BLaER1 treated with 17β-estradiol and CSF1 and Interleukin-3, amounts not matched to agents 10 nM and 100 nM (cell line): ENCODE results near the gene KCNN1.
"Not testable (repeated sequence)": the region's sequence is repeated elsewhere in the genome, so short reads cannot be mapped to it uniquely, and the experiment has no call there.

ENCODE experiments used
- H3K27ac ChIP-seq, 11 experiments: shearing (Covaris generic); formaldehyde crosslinking; 2 replicates each; pipeline ENCODE4 v1.8.1; 2022
- H3K27me3 ChIP-seq, 11 experiments: shearing (Covaris generic); formaldehyde crosslinking; 2 replicates each; pipeline ENCODE4 v1.8.1; 2022
- H3K36me3 ChIP-seq, 11 experiments: shearing (Covaris generic); formaldehyde crosslinking; 2 replicates each; pipeline ENCODE4 v1.8.1; 2022
- H3K4me1 ChIP-seq, 10 experiments: shearing (Covaris generic); formaldehyde crosslinking; 2 replicates each; pipeline ENCODE4 v1.8.1; 2022
- H3K4me2 ChIP-seq, 11 experiments: shearing (Covaris generic); formaldehyde crosslinking; 2 replicates each; pipeline ENCODE4 v1.8.1; 2022
- H3K4me3 ChIP-seq, 10 experiments: shearing (Covaris generic); formaldehyde crosslinking; 2 replicates each; pipeline ENCODE4 v1.8.1; 2022
- H3K9ac ChIP-seq, 11 experiments: shearing (Covaris generic); formaldehyde crosslinking; 2 replicates each; pipeline ENCODE4 v1.8.1; 2022
- H3K9me3 ChIP-seq, 11 experiments: shearing (Covaris generic); formaldehyde crosslinking; replicated peaks in 1 of 11; 2 replicates each; pipeline ENCODE4 v1.8.1; 2022
- H4K20me1 ChIP-seq, 11 experiments: shearing (Covaris generic); formaldehyde crosslinking; 2 replicates each; pipeline ENCODE4 v1.8.1; 2022
- Cebpa-rat ChIP-seq, 11 experiments: shearing (Covaris generic); IDR thresholded peaks; 2 replicates each; pipeline ENCODE4 v1.8.1; 2022

The KCNN1 gene

DNA sequence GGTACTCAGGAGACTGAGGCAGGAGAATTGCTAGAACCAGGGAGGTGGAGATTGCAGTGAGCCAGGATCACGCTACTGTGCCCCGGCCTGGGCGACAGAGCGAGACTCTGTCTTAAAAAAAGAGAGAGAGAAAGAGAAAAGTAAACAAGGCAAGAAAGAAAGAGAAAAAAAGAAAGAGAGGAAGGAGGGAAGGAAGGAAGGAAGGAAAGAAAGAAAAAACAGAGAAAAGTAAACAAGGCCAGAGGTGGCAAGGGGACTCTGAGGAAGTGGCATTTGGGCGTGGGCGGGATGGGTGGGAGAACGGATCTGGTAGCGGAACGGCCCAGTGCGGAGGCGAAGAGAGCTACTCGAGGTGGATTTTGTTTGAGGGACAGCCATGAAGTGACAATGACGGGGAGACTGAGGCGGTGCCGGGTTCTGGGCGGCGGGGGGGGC, 33.6 kb downstream of the KCNN1 start:
- peaks cover 16 to 30% (median 18%) of the 10 kb centered on the region in 11 experiments; a peak in 19 of 22 replicates for H4K20me1 ChIP-seq
- peak overlapping the region; percentile 68 to 94 (median 92) for H3K4me2 ChIP-seq
- H3K27ac ChIP-seq: peak overlapping the region; percentile 91 to 96 (median 95)
- H3K36me3 ChIP-seq: peaks cover 6 to 22% (median 16%) of the 10 kb centered on the region in 11 experiments; a peak in 20 of 22 replicates
- H3K9me3 ChIP-seq: peaks cover 0 to 1% (median 0%) of the 10 kb centered on the region in 11 experiments; a peak in 2 of 22 replicates
- H3K4me1 ChIP-seq: peaks cover 26 to 53% (median 36%) of the 10 kb centered on the region in 10 experiments
- H3K4me3 ChIP-seq: peak overlapping the region; percentile 78 to 97 (median 92); a peak in 19 of 20 replicates
- TF ChIP-seq Cebpa-rat (IDR thresholded peaks at IDR 0.05): no peak
- H3K9ac ChIP-seq: peak overlapping the region; percentile 86 to 95 (median 92)
- no peaks in the 10 kb centered on the region for H3K27me3 ChIP-seq

DNA sequence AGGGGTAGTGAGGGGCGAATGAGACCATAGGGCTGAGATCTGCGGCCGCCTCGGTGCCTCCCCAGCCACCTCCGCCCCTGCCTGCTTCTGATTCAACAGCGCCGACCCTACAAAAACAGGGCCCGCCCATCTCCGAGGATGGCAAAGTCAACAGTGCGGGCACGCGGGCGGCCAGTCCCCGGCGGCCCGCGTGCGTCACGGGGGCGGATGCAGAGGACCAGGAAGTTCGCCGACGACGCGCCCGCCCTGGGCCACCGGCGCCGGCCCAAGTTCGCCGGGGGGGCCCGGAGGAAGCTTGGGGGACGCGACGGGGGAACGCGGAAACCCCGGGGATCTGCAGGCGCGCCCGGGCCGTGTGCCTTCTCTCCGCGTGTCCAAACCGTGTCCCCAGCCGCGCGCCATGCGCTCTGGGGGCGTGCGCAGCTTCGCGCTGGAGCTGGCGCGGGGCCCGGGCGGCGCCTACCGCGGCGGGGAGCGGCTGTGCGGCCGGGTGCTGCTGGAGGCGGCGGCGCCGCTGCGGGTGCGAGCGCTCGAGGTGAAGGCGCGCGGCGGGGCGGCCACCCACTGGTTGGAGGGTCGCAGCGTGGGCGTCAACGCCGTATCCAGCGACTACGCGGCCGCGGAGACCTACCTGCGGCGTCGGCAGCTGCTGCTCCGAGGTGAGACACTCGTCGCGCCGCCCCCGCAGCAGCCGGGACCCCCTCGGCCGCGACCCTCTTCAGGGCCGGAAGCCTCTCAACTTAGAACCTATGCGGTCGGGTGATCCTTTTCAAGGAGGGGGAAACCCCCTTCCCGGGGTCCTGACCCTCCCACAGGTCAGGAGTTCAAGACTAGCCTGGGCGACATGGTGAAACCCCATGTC, 34.2 kb downstream of the KCNN1 start:
- Histone ChIP-seq H3K27ac (peak overlapping the region; percentile 91 to 96 (median 95)), H3K36me3 (peaks cover 6 to 25% (median 17%) of the 10 kb centered on the region in 11 experiments; a peak in 20 of 22 replicates), H3K9ac (peak overlapping the region; percentile 86 to 95 (median 92)), H3K4me3 (peak overlapping the region; percentile 78 to 97 (median 92)), H3K4me1 (peaks cover 26 to 53% (median 36%) of the 10 kb centered on the region in 10 experiments), H3K4me2 (peak overlapping the region; percentile 68 to 98 (median 93)), H3K9me3 (peaks cover 0 to 4% (median 0%) of the 10 kb centered on the region in 11 experiments; a peak in 4 of 22 replicates), H3K27me3 (no peaks in the 10 kb centered on the region), H4K20me1 (peaks cover 16 to 31% (median 18%) of the 10 kb centered on the region in 11 experiments; a peak in 19 of 22 replicates)
- TF ChIP-seq Cebpa-rat (IDR thresholded peaks at IDR 0.05): no peak

DNA sequence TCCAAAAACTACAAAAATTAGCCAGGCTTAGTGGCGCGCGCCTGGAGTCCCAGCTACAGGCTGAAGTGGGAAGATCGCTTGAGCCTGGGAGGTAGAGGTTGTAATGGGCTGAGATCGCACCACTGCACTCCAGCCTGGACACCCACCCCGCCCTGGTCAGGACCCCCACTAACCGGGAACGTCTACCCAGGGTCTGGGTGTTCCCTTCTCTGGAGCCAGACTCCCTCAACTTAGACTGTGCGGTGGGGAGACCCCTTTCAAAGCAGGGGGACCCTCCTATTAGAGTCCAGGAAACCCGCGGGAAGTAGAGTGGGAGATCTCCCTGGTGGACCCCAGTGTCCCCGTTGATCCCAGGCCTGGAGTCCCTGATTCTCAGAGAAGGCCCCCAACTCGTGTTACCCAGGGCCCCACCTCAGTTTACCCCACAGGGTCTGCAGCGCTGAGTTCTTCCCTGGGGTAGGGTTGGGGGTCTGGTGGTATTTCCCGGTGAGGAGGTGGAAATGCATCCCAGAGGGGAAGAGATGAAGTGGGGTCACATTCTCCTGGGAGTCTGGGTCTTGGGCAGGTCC, 35.0 kb downstream of the KCNN1 start:
- Histone ChIP-seq H3K4me1 (peaks cover 30 to 59% (median 41%) of the 10 kb centered on the region in 10 experiments), H4K20me1 (peaks cover 21 to 38% (median 25%) of the 10 kb centered on the region in 11 experiments; a peak in 20 of 22 replicates), H3K9ac (peak overlapping the region; percentile 86 to 95 (median 92)), H3K27me3 (no peaks in the 10 kb centered on the region), H3K4me2 (peak overlapping the region; percentile 68 to 98 (median 93)), H3K9me3 (peaks cover 0 to 5% (median 0%) of the 10 kb centered on the region in 11 experiments; a peak in 4 of 22 replicates), H3K27ac (peak overlapping the region; percentile 91 to 96 (median 95)), H3K4me3 (peak overlapping the region; percentile 78 to 97 (median 92)), H3K36me3 (peaks cover 6 to 31% (median 21%) of the 10 kb centered on the region in 11 experiments; a peak in 20 of 22 replicates)
- TF ChIP-seq Cebpa-rat (IDR thresholded peaks at IDR 0.05): no peak

DNA sequence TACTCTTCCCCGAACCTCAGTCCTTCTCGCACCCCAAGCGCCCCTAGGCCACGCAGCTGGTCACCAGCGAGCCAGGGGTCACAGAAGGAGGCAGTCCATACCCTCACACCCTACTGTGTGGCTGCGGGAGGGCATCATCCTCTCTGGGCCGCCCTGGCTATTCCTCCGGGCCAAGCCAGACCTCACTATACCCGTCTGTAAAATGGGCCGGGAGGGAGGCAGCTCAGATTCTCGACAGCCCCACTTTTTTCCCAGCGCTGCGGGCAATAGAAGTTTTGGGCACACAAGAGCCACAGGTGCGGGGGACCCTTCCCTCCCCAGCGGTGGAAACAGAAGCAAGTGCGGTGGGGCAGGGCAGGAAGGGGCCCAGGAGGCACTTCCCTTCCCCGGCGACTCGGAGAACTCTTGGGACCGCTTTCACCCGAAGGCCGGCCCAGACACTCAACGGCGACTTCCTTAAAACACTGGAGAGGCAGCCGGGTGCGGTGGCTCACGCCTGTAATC, 35.5 kb downstream of the KCNN1 start:
- Histone ChIP-seq H3K27me3 (no peaks in the 10 kb centered on the region), H3K4me1 (peaks cover 36 to 59% (median 41%) of the 10 kb centered on the region in 10 experiments), H3K36me3 (peaks cover 6 to 31% (median 21%) of the 10 kb centered on the region in 11 experiments; a peak in 20 of 22 replicates), H3K4me3 (peak overlapping the region; percentile 78 to 97 (median 92)), H3K27ac (peak overlapping the region; percentile 91 to 96 (median 95)), H3K9ac (peak overlapping the region; percentile 86 to 95 (median 92)), H3K4me2 (peak overlapping the region; percentile 68 to 98 (median 93)), H3K9me3 (peaks cover 0 to 5% (median 0%) of the 10 kb centered on the region in 11 experiments; a peak in 4 of 22 replicates), H4K20me1 (peaks cover 25 to 44% (median 31%) of the 10 kb centered on the region in 11 experiments; a peak in 21 of 22 replicates)
- no peak for TF ChIP-seq Cebpa-rat (IDR thresholded peaks at IDR 0.05)

DNA sequence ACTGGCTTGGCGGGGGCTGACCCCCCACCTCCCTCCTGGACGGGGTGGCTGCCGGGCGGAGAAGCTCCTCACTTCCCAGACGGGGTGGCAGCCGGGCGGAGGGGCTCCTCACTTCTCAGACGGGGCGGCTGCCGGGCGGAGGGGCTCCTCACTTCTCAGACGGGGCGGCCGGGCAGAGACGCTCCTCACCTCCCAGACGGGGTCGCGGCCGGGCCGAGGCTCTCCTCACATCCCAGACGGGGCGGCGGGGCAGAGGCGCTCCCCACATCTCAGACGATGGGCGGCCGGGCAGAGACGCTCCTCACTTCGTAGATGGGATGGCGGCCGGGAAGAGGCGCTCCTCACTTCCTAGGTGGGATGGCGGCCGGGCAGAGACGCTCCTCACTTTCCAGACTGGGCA, 38.8 kb downstream of the KCNN1 start:
- not testable (repeated sequence) for H3K9ac ChIP-seq, H3K27me3 ChIP-seq, H3K4me2 ChIP-seq, H3K4me3 ChIP-seq, H3K9me3 ChIP-seq, H3K27ac ChIP-seq
- Histone ChIP-seq H4K20me1 (peaks cover 50 to 77% (median 62%) of the 10 kb centered on the region in 11 experiments; a peak in 21 of 22 replicates), H3K4me1 (peaks cover 48 to 61% (median 54%) of the 10 kb centered on the region in 10 experiments), H3K36me3 (peaks cover 31 to 60% (median 46%) of the 10 kb centered on the region in 11 experiments)

DNA sequence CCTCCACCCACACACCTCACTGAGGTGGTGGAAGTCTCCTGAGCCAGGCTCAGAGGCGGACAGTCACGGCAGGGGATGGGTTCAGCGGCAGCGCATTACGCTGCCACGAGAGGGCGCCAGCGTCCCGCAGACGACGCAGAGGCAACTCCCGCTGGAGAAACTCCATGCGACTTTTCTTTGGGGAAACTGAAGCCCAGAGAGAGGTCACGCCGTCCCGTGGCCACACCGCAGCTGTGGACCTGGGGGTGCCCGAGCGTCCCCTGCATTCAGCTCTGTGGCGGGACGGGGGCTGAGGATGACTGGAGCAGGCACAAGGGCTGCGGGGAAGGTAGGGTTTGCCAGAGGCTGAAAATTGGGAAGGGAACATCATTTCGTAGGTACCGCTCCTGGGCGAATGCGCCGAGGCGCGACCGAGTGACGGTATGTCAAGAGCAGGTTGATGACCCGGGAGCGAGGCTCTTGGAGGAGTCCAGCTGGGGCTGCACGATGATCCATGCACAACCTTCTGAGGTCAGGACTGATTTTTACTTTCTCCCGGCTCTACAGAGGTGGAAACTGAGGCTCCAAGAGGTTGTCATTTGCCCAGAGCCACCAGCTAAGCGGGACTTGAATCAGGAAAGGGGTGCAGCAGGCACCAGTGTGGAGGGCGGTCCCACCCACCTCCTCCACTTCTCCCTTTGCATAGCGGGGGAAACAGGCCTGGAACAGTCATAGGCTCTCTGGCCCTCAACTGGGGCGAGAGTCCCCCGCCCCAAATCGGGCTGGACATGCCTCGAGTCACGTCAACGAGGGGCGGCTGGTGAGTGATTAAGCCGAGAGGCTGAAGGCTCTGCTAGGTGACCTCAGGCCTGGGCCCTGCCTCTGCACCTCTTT, 40.4 kb downstream of the KCNN1 start:
- Histone ChIP-seq H4K20me1 (peaks cover 42 to 80% (median 57%) of the 10 kb centered on the region in 11 experiments; a peak in 21 of 22 replicates), H3K4me2 (peak overlapping the region; percentile 72 to 99 (median 93)), H3K27ac (peak overlapping the region in 10 of 11 experiments; percentile 4 to 65 (median 51); a peak in 18 of 22 replicates), H3K4me1 (peaks cover 43 to 67% (median 51%) of the 10 kb centered on the region in 10 experiments), H3K36me3 (peaks cover 46 to 75% (median 62%) of the 10 kb centered on the region in 11 experiments), H3K27me3 (no peaks in the 10 kb centered on the region), H3K9me3 (peaks cover 0 to 5% (median 0%) of the 10 kb centered on the region in 11 experiments; a peak in 4 of 22 replicates), H3K4me3 (peak overlapping the region; percentile 46 to 72 (median 57)), H3K9ac (peak overlapping the region; percentile 48 to 72 (median 62); a peak in 21 of 22 replicates)
- no peak for TF ChIP-seq Cebpa-rat (IDR thresholded peaks at IDR 0.05)

DNA sequence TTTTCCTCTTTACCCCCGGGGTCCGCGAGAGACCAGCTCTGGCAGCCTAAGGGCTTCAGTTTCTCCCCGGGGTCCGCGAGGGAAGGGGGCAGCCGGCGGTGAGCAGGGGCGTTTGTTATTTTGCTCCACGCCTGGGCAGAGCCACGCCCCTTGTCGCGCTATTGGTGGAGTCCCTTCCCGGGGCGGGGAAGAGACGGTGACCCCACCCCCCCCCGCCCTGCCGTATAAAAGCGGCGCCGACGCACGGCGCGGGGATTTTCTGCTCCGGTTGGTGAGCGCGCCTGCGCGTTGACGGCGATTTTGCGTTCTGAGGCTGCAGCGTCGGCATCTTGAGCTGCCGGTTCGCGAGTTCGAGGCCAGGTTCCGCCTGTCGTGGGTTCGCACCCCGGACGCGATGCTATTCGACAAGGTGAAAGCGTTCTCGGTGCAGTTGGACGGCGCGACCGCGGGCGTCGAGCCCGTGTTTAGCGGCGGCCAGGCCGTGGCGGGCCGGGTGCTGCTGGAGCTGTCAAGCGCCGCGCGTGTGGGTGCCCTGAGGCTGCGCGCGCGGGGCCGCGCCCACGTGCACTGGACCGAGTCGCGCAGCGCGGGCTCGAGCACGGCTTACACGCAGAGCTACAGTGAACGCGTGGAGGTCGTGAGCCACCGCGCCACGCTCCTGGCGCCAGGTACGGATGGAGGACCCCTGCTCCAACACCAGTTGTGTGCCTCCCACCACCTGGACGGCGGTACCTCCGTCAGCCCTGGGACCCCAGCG, 41.2 kb downstream of the KCNN1 start, which contains the start of gene ARRDC2:
Gene ARRDC2, plus strand, starts transcription at position 254 of the 757 bp plus-strand sequence. Its CDS starts 141 bp downstream, at position 395.
- peak within 1 kb of the TSS; percentile 48 to 84 (median 71); a peak in 21 of 22 replicates for H3K9ac ChIP-seq
- peak within 1 kb of the TSS; percentile 53 to 72 (median 57) for H3K4me3 ChIP-seq
- H3K9me3 ChIP-seq: peaks cover 0 to 5% (median 0%) of the 10 kb centered on the region in 11 experiments; a peak in 4 of 22 replicates
- peak within 1 kb of the TSS; percentile 43 to 77 (median 64); a peak in 20 of 22 replicates for H3K27ac ChIP-seq
- H3K27me3 ChIP-seq: no peaks in the 10 kb centered on the region
- peaks cover 35 to 66% (median 46%) of the 10 kb centered on the region in 10 experiments for H3K4me1 ChIP-seq
- H3K4me2 ChIP-seq: peak within 1 kb of the TSS; percentile 72 to 99 (median 93)
- peaks cover 35 to 79% (median 49%) of the 10 kb centered on the region in 11 experiments; a peak in 21 of 22 replicates for H4K20me1 ChIP-seq
- TF ChIP-seq Cebpa-rat (IDR thresholded peaks at IDR 0.05): no peak
- H3K36me3 ChIP-seq: peaks cover 55 to 80% (median 67%) of the 10 kb centered on the region in 11 experiments
